ENCODE measurements around the gene ANTKMT. TPM values are rescaled to one million over a fixed set of nuclear protein-coding genes. Genes with fewer than 3 reads are reported as not detected.

The ANTKMT gene
- total RNA-seq, 1 donor from 2014 or later = 111 TPM

GRCh38 chr16:722835-723633 is 2.1 kb downstream of the ANTKMT start:
- no peak overlapping the region for H3K4me3 ChIP-seq (ENCODE audit: low read depth, low read length)
- TF ChIP-seq CTCF (conservative IDR thresholded peaks at IDR 0.05; ENCODE audit: low read depth, low read length) = no peak
- DNase-seq (ENCODE audit: low read depth) = no peak

- no peak overlapping the region for H3K4me3 ChIP-seq (ENCODE audit: low read depth, low read length)
- TF ChIP-seq CTCF (conservative IDR thresholded peaks at IDR 0.05; ENCODE audit: low read depth, low read length) = no peak
- DNase-seq (ENCODE audit: low read depth) = no peak
Measured at GRCh38 chr16:723695-724094, 2.7 kb downstream of the ANTKMT start.

- H3K4me3 ChIP-seq (ENCODE audit: low read depth, low read length) = no peak overlapping the region
- TF ChIP-seq CTCF (conservative IDR thresholded peaks at IDR 0.05; ENCODE audit: low read depth, low read length) = no peak
- no peak for DNase-seq (ENCODE audit: low read depth)
Measured at GRCh38 chr16:724188-725040, 3.5 kb downstream of the ANTKMT start.

GRCh38 chr16:725041-725376 is 4.1 kb downstream of the ANTKMT start:
- H3K4me3 ChIP-seq (ENCODE audit: low read depth, low read length) = no peak overlapping the region
- no peak for DNase-seq (ENCODE audit: low read depth)
- no peak for TF ChIP-seq CTCF (conservative IDR thresholded peaks at IDR 0.05; ENCODE audit: low read depth, low read length)

GRCh38 chr16:725463-726187 is 4.7 kb downstream of the ANTKMT start:
- no peak overlapping the region for H3K4me3 ChIP-seq (ENCODE audit: low read depth, low read length)
- no peak for TF ChIP-seq CTCF (conservative IDR thresholded peaks at IDR 0.05; ENCODE audit: low read depth, low read length)
- DNase-seq (ENCODE audit: low read depth) = no peak

GRCh38 chr16:726188-726437 is 5.2 kb downstream of the ANTKMT start:
- H3K4me3 ChIP-seq (ENCODE audit: low read depth, low read length) = peak overlapping the region; percentile 51
- DNase-seq (ENCODE audit: low read depth) = no peak
- no peak for TF ChIP-seq CTCF (conservative IDR thresholded peaks at IDR 0.05; ENCODE audit: low read depth, low read length)

Data from epithelial cell of proximal tubule (primary cell).